Neuron (in vitro differentiated cells): Measurements from ENCODE around the gene ERBB3.
A peak's percentile ranks its signal among the peaks of the same experiment; 100 is the strongest.

ENCODE experiments used
- H2AFZ ChIP-seq: one replicate; pipeline ENCODE4 v1.6.1; 2013; ENCODE audit warnings: low read depth, mild to moderate bottlenecking, inconsistent platforms, low read length, moderate library complexity
- H3K27me3 ChIP-seq: one replicate; pipeline ENCODE4 v1.6.1; 2013; ENCODE audit warnings: low read length; ENCODE audit not compliant: insufficient read depth
- H3K36me3 ChIP-seq: one replicate; pipeline ENCODE4 v1.6.1; 2013; ENCODE audit warnings: low read length; ENCODE audit not compliant: insufficient read depth
- H3K4me1 ChIP-seq: one replicate; pipeline ENCODE4 v1.6.1; 2013; ENCODE audit warnings: low read length; ENCODE audit not compliant: insufficient read depth
- H3K4me3 ChIP-seq: 2 replicates; pipeline ENCODE4 v1.5.1; 2013; ENCODE audit warnings: mild to moderate bottlenecking, low read length, moderate library complexity
- H3K9me3 ChIP-seq: one replicate; pipeline ENCODE4 v1.6.1; 2013; ENCODE audit warnings: low read length

The ERBB3 gene

DNA sequence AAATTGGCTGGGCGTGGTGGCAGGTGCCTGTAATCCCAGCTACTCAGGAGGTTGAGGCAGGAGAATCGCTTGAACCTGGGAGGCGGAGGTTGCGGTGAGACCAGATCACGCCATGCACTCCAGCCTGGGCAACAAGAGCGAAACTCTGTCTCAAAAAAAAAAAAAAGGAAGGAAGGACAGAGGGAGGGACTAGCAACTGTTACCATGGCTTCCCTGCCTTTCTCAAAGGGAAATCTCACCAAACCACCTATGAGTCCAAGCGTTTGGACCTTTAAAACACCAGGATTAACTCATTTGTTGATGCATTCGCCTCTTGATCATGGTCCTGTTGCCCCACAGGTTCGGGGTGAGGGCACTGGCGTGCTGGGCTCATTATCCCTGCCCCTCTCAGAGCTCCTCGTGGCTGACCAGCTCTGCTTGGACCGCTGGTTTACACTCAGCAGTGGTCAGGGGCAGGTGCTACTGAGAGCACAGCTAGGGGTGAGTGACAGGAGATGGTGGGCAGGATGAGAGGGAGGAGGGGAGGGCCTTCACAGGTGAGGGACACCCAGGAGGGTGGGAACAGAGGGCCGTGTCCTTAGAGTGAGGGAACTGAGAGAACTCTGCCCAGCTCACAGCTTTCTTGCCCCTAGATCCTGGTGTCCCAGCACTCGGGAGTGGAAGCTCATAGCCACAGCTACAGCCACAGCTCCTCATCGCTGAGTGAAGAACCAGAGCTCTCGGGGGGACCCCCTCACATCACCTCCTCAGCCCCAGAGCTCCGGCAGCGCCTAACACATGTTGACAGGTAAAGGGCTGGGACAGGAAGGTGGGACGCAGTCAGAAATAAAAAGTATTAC, 62.2 kb downstream of the ERBB3 start:
- Histone ChIP-seq H3K36me3 (peaks cover 70% of the 10 kb centered on the region), H3K27me3 (no peaks in the 10 kb centered on the region), H3K9me3 (no peaks in the 10 kb centered on the region), H2AFZ (no peak overlapping the region), H3K4me3 (no peak overlapping the region), H3K4me1 (no peaks in the 10 kb centered on the region)

DNA sequence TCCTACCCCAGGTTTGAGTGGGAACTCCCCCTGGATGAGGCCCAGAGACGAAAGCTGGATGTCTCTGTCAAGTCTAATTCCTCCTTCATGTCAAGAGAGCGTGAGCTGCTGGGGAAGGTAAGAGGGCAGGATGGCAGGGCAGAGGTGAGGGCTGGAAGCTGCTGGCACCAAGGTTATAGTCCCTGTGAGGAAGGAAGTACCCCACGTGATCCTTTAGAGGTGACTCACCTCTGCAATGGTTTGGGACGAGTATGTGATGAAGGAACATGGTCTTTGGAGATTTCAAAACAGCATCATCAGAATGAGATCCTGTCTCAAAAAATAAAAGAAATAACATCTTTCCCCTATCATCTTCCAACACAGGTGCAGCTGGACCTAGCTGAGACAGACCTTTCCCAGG, 63.3 kb downstream of the ERBB3 start:
- Histone ChIP-seq H3K36me3 (peaks cover 59% of the 10 kb centered on the region), H3K9me3 (no peaks in the 10 kb centered on the region), H3K4me3 (no peak overlapping the region), H2AFZ (no peak overlapping the region), H3K4me1 (no peaks in the 10 kb centered on the region), H3K27me3 (no peaks in the 10 kb centered on the region)

DNA sequence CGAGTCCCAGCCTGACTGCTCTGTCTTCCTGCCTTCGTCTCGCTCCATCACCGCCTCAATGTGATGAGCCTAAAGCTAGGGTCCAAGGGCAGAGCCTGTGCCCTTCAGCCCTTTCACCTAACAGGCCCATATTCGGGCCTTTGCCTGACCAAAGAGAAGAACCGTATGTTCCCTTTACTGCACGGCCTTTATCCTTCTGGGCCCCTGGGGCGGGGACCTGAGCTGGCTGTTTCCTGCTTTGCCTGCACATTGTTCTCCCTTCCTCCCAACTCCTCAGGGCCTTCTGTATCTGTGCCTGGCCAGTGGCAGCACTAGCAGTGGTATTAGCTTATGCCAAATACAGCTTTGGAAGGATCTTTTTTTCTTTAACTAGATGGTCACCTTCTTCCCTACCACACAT, 63.9 kb downstream of the ERBB3 start:
- Histone ChIP-seq H3K9me3 (no peaks in the 10 kb centered on the region), H3K27me3 (no peaks in the 10 kb centered on the region), H3K4me1 (no peaks in the 10 kb centered on the region), H3K36me3 (peaks cover 53% of the 10 kb centered on the region), H2AFZ (no peak overlapping the region), H3K4me3 (no peak overlapping the region)

DNA sequence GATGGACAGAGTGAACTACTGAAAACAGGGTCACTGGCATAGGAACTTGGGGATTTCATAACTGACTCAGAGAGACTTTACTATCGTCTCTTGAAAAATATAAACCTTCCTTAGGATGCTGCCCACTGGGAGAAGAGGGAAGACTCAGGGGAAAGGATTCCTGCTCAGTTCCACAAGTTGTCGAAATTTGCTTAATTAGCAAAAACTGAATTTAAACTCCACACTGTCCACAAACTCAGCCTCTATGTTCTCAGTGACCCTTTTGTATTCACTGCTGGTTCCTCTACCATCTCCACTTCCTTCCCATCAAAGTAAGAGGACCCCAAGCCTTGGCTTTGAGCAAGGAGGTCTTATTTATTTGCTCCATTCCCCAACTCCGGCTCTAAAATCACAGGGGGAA, 65.3 kb downstream of the ERBB3 start:
- H3K4me1 ChIP-seq: no peaks in the 10 kb centered on the region
- no peaks in the 10 kb centered on the region for H3K27me3 ChIP-seq
- no peak overlapping the region for H3K4me3 ChIP-seq
- peaks cover 45% of the 10 kb centered on the region for H3K36me3 ChIP-seq
- no peaks in the 10 kb centered on the region for H3K9me3 ChIP-seq
- H2AFZ ChIP-seq: no peak overlapping the region

DNA sequence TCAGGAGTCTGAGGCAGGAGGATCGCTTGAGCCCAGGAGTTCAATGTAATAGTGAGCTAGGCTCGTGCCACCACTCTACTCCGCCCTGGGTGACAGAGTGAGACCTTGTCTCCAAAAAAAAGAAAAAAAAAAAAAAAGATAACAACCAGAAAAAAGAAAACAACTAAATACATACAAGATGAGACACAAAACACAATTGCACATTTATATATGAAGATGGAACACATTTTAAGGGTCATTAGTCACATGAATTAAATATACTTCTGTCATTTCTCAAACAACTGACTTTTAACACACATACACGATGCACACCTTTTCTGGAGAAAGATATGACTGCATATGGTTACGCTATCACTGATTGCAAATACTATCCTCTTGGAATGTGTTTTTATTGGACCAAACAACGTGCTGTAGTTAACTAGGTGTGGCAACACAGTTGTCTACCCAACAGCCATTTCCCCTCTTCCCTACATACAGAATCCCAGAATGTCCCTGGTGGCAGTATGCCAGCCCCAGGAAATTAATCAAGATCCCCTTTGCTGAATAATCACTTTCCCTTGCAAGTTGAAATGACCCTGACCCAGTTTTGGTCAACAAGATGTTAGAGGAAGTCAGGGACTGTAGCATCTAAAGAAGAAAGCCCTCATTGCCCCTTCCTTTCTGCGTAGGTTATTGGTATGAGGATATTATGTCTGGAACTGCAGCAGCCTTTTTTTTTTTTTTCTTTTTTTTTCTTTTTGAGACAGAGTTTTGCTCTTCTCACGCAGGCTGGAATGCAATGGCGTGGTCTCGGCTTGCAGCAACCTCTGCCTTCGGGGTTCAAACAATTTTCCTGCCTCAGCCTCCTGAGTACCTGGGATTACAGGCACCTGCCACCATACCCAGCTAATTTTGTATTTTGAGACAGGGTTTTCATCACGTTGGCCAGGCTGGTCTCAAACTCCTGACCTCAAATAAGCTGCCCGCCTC, 66.8 kb downstream of the ERBB3 start:
- H3K36me3 ChIP-seq: peaks cover 36% of the 10 kb centered on the region
- H2AFZ ChIP-seq: no peak overlapping the region
- no peak overlapping the region for H3K4me3 ChIP-seq
- H3K9me3 ChIP-seq: no peaks in the 10 kb centered on the region
- H3K4me1 ChIP-seq: peaks cover 6% of the 10 kb centered on the region
- no peaks in the 10 kb centered on the region for H3K27me3 ChIP-seq

DNA sequence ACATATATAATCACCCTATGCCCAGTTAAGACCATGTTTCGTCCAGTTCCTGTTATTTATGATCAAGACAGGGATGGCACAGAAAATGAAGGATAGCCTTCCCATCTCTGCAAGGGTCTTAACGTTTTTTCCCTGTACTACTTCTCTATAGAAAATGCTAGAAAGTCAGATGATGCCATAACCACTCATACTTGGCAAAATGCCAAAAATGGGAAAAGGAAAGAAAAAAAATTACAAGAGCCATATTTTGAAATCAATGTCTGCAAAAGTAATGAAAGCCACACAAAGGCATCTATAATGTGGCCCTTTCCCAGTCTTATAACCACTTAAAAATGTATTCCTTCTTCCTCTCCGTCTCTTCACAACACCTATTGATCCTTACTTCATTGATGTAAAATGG, 70.6 kb downstream of the ERBB3 start:
- Histone ChIP-seq H3K9me3 (no peaks in the 10 kb centered on the region), H2AFZ (no peak overlapping the region), H3K27me3 (no peaks in the 10 kb centered on the region), H3K4me3 (no peak overlapping the region), H3K4me1 (peaks cover 15% of the 10 kb centered on the region), H3K36me3 (peaks cover 8% of the 10 kb centered on the region)

DNA sequence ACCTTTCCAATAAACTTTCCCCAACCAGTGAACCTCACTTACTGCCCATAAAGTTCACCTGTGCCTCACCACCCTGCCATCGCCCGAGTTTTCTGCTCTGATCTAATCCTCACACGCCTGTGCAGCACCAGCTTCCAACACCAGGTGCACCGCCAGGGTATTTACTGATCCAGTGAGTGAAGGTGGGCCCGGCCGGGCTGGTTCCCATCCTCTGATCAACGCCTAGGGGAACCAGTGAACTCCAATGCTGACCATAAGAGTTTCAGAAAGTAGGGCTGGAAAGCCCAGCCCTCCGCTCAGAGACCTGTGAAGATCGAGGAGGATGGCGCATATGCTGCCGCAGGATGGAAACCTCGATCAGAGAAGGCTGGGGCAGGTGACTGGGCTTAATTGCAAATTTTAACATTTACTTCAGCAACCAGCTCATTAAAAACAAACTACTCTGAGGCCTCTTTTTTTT, 71.7 kb downstream of the ERBB3 start:
- peaks cover 13% of the 10 kb centered on the region for H3K36me3 ChIP-seq
- H2AFZ ChIP-seq: peak overlapping the region; percentile 88
- H3K4me1 ChIP-seq: peaks cover 15% of the 10 kb centered on the region
- no peaks in the 10 kb centered on the region for H3K9me3 ChIP-seq
- H3K4me3 ChIP-seq: peak overlapping the region; percentile 93
- H3K27me3 ChIP-seq: no peaks in the 10 kb centered on the region

DNA sequence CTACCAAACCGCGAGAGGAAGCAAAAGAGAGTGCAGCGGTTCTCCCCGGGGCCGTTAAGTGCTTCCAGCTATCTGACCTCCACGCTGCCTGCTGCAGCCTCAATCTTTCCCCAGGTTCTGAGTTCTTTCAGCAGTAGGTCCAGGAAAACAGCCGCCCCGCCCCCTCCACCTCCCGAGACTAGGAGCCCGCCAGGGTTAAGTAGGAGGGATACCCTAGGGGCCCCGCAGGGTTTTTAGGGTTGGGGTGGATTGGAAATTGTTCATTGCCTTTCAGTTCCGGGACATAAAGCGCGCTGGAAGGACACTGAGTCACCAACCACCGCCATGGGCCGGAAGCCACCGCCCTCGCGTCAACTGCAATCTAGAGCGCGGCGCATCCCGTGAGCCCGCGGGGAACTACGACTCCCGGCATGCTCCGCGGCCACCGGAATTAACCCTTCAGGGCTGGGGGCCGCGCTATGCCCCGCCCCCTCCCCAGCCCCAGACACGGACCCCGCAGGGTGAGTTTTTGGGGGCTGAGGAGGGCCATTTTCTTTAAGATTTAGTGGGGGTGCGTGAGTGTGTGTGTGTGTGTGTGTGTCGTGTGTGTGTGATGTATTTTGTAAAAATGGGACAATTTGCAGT, 72.3 kb downstream of the ERBB3 start, which contains the start of gene MYL6B:
Gene MYL6B (plus strand): TSS at position 456 of the 624 bp plus-strand sequence. CDS start 1,332 bp downstream, outside the sequence.
- Histone ChIP-seq H2AFZ (peak within 1 kb of the TSS; percentile 88), H3K36me3 (peaks cover 13% of the 10 kb centered on the region), H3K9me3 (no peaks in the 10 kb centered on the region), H3K4me1 (peaks cover 16% of the 10 kb centered on the region), H3K27me3 (no peaks in the 10 kb centered on the region), H3K4me3 (peak within 1 kb of the TSS; percentile 93)
